ENCODE results near the gene SKI. TPM values are rescaled to one million over a fixed set of nuclear protein-coding genes. Genes with fewer than 3 reads are reported as not detected.

Gene SKI
- total RNA-seq, 2 experiments from 2014 or later, result 4.7 to 11.7 TPM

DNA sequence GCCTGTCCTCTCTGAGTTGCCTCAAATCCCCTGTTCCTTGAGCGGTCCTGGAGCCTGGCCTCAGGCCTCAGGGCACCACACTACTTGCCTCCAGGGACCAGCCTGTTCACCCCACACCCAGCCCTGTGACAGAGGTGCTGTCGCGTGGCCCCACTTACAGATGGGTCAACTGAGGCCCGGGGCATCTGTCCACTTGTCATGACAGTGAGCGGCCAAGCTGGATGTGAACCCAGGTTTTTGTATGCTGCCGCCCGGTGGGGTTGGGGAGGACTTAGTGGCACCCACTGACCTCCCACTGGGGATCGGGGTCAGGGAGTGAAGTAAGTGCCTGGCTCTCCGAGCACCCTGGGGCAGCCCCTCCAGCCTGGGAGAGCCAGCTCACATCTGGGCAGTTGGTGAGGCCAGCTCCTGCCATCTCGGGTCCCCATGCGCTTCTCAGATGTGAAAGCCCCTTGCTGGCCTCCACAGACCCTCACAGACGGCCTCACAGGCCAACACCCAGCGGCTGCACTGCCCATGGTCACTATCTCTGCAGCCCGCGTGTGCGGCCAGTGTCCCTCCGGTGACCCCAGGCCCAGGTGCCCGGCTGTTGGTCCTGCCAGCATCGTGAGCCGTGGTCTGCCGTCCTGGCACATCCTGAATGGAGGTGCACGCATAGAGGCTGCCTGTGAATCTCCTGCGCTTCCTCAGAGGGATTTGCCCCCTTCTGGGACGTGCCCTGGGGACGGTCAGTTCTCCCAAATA lies 24.3 kb upstream of the SKI start:
- Histone ChIP-seq H3K4me3 (ENCODE audit: low read depth, low read length, poor library complexity, severe bottlenecking) (peak overlapping the region; percentile 50), H3K9me3 (ENCODE audit: low read length) (no peaks in the 10 kb centered on the region), H3K9me2 (ENCODE audit: insufficient read depth, low read length) (no peaks in the 10 kb centered on the region), H4K20me1 (ENCODE audit: insufficient read depth, low read length) (no peaks in the 10 kb centered on the region), H3K4me2 (ENCODE audit: low read length) (peak overlapping the region; percentile 75), H3K4me1 (ENCODE audit: insufficient read depth, low read length, poor library complexity, severe bottlenecking) (peaks cover 15% of the 10 kb centered on the region), H3K36me3 (ENCODE audit: insufficient read depth, low read length) (no peaks in the 10 kb centered on the region), H2AFZ (ENCODE audit: low read length) (no peak overlapping the region), H3K79me2 (ENCODE audit: insufficient read depth, low read depth, low read length) (no peaks in the 10 kb centered on the region), H3K27ac (ENCODE audit: low read depth, low read length, poor library complexity, severe bottlenecking) (no peak overlapping the region)
- BruUV-seq (replicated peaks), result no TSS peak
- no peak for DNase-seq (ENCODE audit: low spot score)
- intact Hi-C loops (cut with micrococcal nuclease; ENCODE audit: unreplicated experiment), result loop anchor here (2.0 kb wide), 1 partner anchor 55 kb away; no protein-coding TSS in a partner anchor
- TF ChIP-seq, protein P1, sequence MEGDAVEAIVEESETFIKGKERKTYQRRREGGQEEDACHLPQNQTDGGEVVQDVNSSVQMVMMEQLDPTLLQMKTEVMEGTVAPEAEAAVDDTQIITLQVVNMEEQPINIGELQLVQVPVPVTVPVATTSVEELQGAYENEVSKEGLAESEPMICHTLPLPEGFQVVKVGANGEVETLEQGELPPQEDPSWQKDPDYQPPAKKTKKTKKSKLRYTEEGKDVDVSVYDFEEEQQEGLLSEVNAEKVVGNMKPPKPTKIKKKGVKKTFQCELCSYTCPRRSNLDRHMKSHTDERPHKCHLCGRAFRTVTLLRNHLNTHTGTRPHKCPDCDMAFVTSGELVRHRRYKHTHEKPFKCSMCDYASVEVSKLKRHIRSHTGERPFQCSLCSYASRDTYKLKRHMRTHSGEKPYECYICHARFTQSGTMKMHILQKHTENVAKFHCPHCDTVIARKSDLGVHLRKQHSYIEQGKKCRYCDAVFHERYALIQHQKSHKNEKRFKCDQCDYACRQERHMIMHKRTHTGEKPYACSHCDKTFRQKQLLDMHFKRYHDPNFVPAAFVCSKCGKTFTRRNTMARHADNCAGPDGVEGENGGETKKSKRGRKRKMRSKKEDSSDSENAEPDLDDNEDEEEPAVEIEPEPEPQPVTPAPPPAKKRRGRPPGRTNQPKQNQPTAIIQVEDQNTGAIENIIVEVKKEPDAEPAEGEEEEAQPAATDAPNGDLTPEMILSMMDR (conservative IDR thresholded peaks at IDR 0.05; ENCODE audit: low read length), result no peak
- no peak for TF ChIP-seq EZH2phosphoT487 (IDR thresholded peaks at IDR 0.05; ENCODE audit: borderline replicate concordance, low read depth, low read length)
- ChIA-PET CTCF (ENCODE audit: unreplicated experiment) (interaction anchor here (1.0 kb wide), 1 partner anchor 9 kb away, joined by 5 read pairs; the partner anchor contains the start of gene FAAP20), POLR2A (no interaction called here)

DNA sequence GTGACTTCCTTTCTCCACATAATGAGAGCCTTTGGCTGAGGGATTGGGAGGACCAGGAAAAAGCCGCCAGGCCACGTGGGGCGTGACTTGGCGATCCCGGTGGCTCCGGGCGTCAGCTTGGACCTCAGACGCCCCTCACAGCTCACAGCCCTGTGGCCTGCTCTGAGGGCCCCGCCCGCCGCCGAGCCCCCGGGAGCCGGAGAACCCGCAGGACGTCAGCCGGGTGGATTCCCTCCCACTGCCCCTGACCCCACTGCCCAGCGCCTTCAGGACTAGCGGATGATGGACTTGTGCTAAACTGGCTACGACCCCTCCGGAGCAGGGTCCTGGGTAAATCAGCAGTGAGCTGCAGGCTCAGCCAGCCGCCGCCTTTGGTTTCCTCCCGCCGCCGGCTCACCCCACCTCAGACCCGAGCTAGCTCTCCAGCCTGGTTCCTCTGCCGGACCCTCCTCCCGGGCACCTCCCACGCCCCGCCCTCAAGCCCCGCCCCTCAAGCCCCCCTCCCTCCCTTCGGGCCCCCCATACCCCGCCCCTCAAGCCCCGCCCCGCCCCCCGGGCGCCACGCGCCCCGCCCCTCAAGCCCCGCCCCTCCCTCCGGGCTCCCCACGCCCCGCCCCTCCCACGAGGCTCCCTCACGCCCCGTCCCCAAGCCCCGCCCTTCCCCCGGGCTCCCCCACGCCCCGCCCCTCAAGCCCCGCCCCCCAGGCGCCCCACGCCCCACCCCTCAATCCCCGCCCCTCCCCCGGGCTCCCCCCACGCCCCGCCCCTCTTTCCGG lies 23.5 kb upstream of the SKI start:
- TF ChIP-seq EZH2phosphoT487 (IDR thresholded peaks at IDR 0.05; ENCODE audit: borderline replicate concordance, low read depth, low read length), result no peak
- TF ChIP-seq, protein P1 (conservative IDR thresholded peaks at IDR 0.05; ENCODE audit: low read length), result no peak
- BruUV-seq (replicated peaks), result no TSS peak
- no peaks in the 10 kb centered on the region for H3K9me2 ChIP-seq (ENCODE audit: insufficient read depth, low read length)
- no peak overlapping the region for H3K27ac ChIP-seq (ENCODE audit: low read depth, low read length, poor library complexity, severe bottlenecking)
- ChIA-PET POLR2A (interaction anchor here (0.7 kb wide), 1 partner anchor 10 kb away, joined by 3 read pairs; the partner anchor contains the start of gene FAAP20), CTCF (ENCODE audit: unreplicated experiment) (interaction anchor here (1.0 kb wide), 1 partner anchor 10 kb away, joined by 5 read pairs; the partner anchor contains the start of gene FAAP20)
- H3K79me2 ChIP-seq (ENCODE audit: insufficient read depth, low read depth, low read length), result no peaks in the 10 kb centered on the region
- H3K4me3 ChIP-seq (ENCODE audit: low read depth, low read length, poor library complexity, severe bottlenecking), result peak overlapping the region; percentile 50
- no peak for DNase-seq (ENCODE audit: low spot score)
- no peak overlapping the region for H2AFZ ChIP-seq (ENCODE audit: low read length)
- H3K9me3 ChIP-seq (ENCODE audit: low read length), result no peaks in the 10 kb centered on the region
- H3K36me3 ChIP-seq (ENCODE audit: insufficient read depth, low read length), result no peaks in the 10 kb centered on the region
- intact Hi-C loops (cut with micrococcal nuclease; ENCODE audit: unreplicated experiment), result loop anchor here (2.0 kb wide), 1 partner anchor 54 kb away; no protein-coding TSS in a partner anchor
- H3K4me1 ChIP-seq (ENCODE audit: insufficient read depth, low read length, poor library complexity, severe bottlenecking), result peaks cover 15% of the 10 kb centered on the region
- no peaks in the 10 kb centered on the region; the same call in 1 of the 2 replicates for H4K20me1 ChIP-seq (ENCODE audit: insufficient read depth, low read length)
- H3K4me2 ChIP-seq (ENCODE audit: low read length), result peak overlapping the region; percentile 75

Measured in OCI-LY7 (cell line).